ENCODE measurements around the gene B4GALT2. TPM values are rescaled to one million over a fixed set of nuclear protein-coding genes. Genes with fewer than 3 reads are reported as not detected.

Gene B4GALT2
- total and polyA plus RNA-seq, 7 experiments from 2014 or later, result 0.49 to 16.9 (median 1.6) TPM; not detected in 2

GRCh38 chr1:43965316-43965715, 13.7 kb upstream of the B4GALT2 start:
- Mint-ChIP-seq H3K36me3 (peaks cover 0 to 15% (median 8%) of the 10 kb centered on the region in 5 donors), H3K9me3 (no peaks in the 10 kb centered on the region), H3K4me3 (no peak overlapping the region), H3K4me1 (peaks cover 3 to 13% (median 12%) of the 10 kb centered on the region in 7 donors), H3K27me3 (no peaks in the 10 kb centered on the region), H3K27ac (no peak overlapping the region)
- ChIA-PET POLR2A (no interaction called here), CTCF (no interaction called here)
- Histone ChIP-seq H3K9me3 (ENCODE audit: control insufficient read depth in 2 of 3, low read length in 3 of 3) (no peaks in the 10 kb centered on the region), H3K36me3 (ENCODE audit: control insufficient read depth in 2 of 3, insufficient read depth in 3 of 3, low read length in 3 of 3) (peaks cover 0 to 17% (median 0%) of the 10 kb centered on the region in 3 experiments), H3K4me3 (ENCODE audit: low read length) (no peak overlapping the region), H3K27ac (ENCODE audit: low read depth, low read length) (no peak overlapping the region), H3K4me1 (ENCODE audit: control insufficient read depth in 2 of 2, insufficient read depth in 2 of 2, low read length in 2 of 2) (peaks cover 2 to 8% of the 10 kb centered on the region in 2 donors), H3K27me3 (ENCODE audit: control insufficient read depth in 2 of 2, insufficient read depth in 2 of 2, low read length in 2 of 2) (no peaks in the 10 kb centered on the region)
- ATAC-seq, result no peak
- DNase-seq, result no peak
- intact Hi-C loops (cut with micrococcal nuclease), result no loop called here

GRCh38 chr1:43968348-43968948, 10.6 kb upstream of the B4GALT2 start:
- no peaks in the 10 kb centered on the region for H3K9me3 ChIP-seq (ENCODE audit: control insufficient read depth in 2 of 3, low read length in 3 of 3)
- Mint-ChIP-seq H3K4me1 (peaks cover 15 to 31% (median 24%) of the 10 kb centered on the region in 7 donors), H3K27me3 (no peaks in the 10 kb centered on the region), H3K27ac (peak overlapping the region in 1 of 9 donors; percentile 26), H3K36me3 (peaks cover 0 to 4% (median 0%) of the 10 kb centered on the region in 5 donors), H3K4me3 (no peak overlapping the region), H3K9me3 (no peaks in the 10 kb centered on the region)
- intact Hi-C loops (cut with micrococcal nuclease), result loop anchor here in 1 of 2 donors (1.0 kb wide), 1 partner anchor 205 kb away; no protein-coding TSS in a partner anchor
- H3K27ac ChIP-seq (ENCODE audit: low read depth, low read length), result no peak overlapping the region
- H3K36me3 ChIP-seq (ENCODE audit: control insufficient read depth in 2 of 3, insufficient read depth in 3 of 3, low read length in 3 of 3), result peaks cover 0 to 15% (median 0%) of the 10 kb centered on the region in 3 experiments
- ATAC-seq, result no peak
- DNase-seq, result no peak
- peaks cover 9 to 15% of the 10 kb centered on the region in 2 donors for H3K4me1 ChIP-seq (ENCODE audit: control insufficient read depth in 2 of 2, insufficient read depth in 2 of 2, low read length in 2 of 2)
- H3K27me3 ChIP-seq (ENCODE audit: control insufficient read depth in 2 of 2, insufficient read depth in 2 of 2, low read length in 2 of 2), result no peaks in the 10 kb centered on the region
- ChIA-PET CTCF (no interaction called here), POLR2A (no interaction called here)
- no peak overlapping the region for H3K4me3 ChIP-seq (ENCODE audit: low read length)

- Mint-ChIP-seq H3K9me3 (peaks cover 0 to 1% (median 0%) of the 10 kb centered on the region in 11 donors), H3K4me3 (peak overlapping the region; percentile 93 to 97 (median 95)), H3K4me1 (peaks cover 25 to 40% (median 32%) of the 10 kb centered on the region in 7 donors), H3K27me3 (no peaks in the 10 kb centered on the region), H3K27ac (peak overlapping the region in 8 of 9 donors; percentile 14 to 90 (median 79)), H3K36me3 (peaks cover 0 to 4% (median 0%) of the 10 kb centered on the region in 5 donors)
- Histone ChIP-seq H3K9me3 (ENCODE audit: control insufficient read depth in 2 of 3, low read length in 3 of 3) (no peaks in the 10 kb centered on the region), H3K36me3 (ENCODE audit: control insufficient read depth in 2 of 3, insufficient read depth in 3 of 3, low read length in 3 of 3) (peaks cover 0 to 11% (median 0%) of the 10 kb centered on the region in 3 experiments), H3K27ac (ENCODE audit: low read depth, low read length) (no peak overlapping the region), H3K27me3 (ENCODE audit: control insufficient read depth in 2 of 2, insufficient read depth in 2 of 2, low read length in 2 of 2) (no peaks in the 10 kb centered on the region), H3K4me1 (ENCODE audit: control insufficient read depth in 2 of 2, insufficient read depth in 2 of 2, low read length in 2 of 2) (peaks cover 14 to 20% of the 10 kb centered on the region in 2 donors), H3K4me3 (ENCODE audit: low read length) (peak overlapping the region; percentile 71)
- ChIA-PET POLR2A (interaction anchor here (1.8 to 2.1 kb wide), 2 partner anchors 21 to 24 kb away, joined by 5 to 9 read pairs; no protein-coding TSS in a partner anchor), CTCF (no interaction called here)
- no peak for ATAC-seq
- intact Hi-C loops (cut with micrococcal nuclease), result loop anchor here (1.0 kb wide), 4 partner anchors 22 to 319 kb away; partner anchors contain the start of genes IPO13 (in 2 of the 2), KDM4A (in 2 of the 2) and CCDC24 (in 1 of the 2)
- no peak for DNase-seq
These were observed 9.6 kb upstream of the B4GALT2 start for GRCh38 chr1:43969416-43969745.

- H3K9me3 Mint-ChIP-seq, result peaks cover 0 to 1% (median 0%) of the 10 kb centered on the region in 11 donors
- DNase-seq (peak; percentile 74 to 97 (median 89)), ATAC-seq (peak; percentile 93)
- intact Hi-C loops (cut with micrococcal nuclease), result loop anchor here (1.0 to 10.0 kb wide), 9 partner anchors 21 to 1715 kb away; partner anchors contain the start of genes IPO13 (in 2 of the 2), KDM4A (in 2 of the 2), CCDC24 (in 1 of the 2) and ELOVL1 (in 1 of the 2)
- H3K27me3 Mint-ChIP-seq, result no peaks in the 10 kb centered on the region
- peak within 1 kb of the TSS in 8 of 9 donors; percentile 59 to 93 (median 85) for H3K27ac Mint-ChIP-seq
- Histone ChIP-seq H3K27ac (ENCODE audit: low read depth, low read length) (peak within 1 kb of the TSS; percentile 73), H3K4me1 (ENCODE audit: control insufficient read depth in 2 of 2, insufficient read depth in 2 of 2, low read length in 2 of 2) (peaks cover 14 to 20% of the 10 kb centered on the region in 2 donors), H3K9me3 (ENCODE audit: control insufficient read depth in 2 of 3, low read length in 3 of 3) (no peaks in the 10 kb centered on the region), H3K27me3 (ENCODE audit: control insufficient read depth in 2 of 2, insufficient read depth in 2 of 2, low read length in 2 of 2) (no peaks in the 10 kb centered on the region), H3K4me3 (ENCODE audit: low read length) (peak within 1 kb of the TSS; percentile 71), H3K36me3 (ENCODE audit: control insufficient read depth in 2 of 3, insufficient read depth in 3 of 3, low read length in 3 of 3) (peaks cover 0 to 12% (median 0%) of the 10 kb centered on the region in 3 experiments)
- peaks cover 26 to 40% (median 32%) of the 10 kb centered on the region in 7 donors for H3K4me1 Mint-ChIP-seq
- H3K4me3 Mint-ChIP-seq, result peak within 1 kb of the TSS; percentile 93 to 97 (median 95)
- ChIA-PET CTCF (no interaction called here), POLR2A (interaction anchor here (1.8 to 2.1 kb wide), 2 partner anchors 21 to 24 kb away, joined by 5 to 9 read pairs; no protein-coding TSS in a partner anchor)
- H3K36me3 Mint-ChIP-seq, result peaks cover 0 to 4% (median 0%) of the 10 kb centered on the region in 5 donors
These were observed 9.1 kb upstream of the B4GALT2 start, which contains the start of gene DPH2 for GRCh38 chr1:43969746-43970466. Gene DPH2 (plus strand): TSS chr1:43970010. CDS start chr1:43970176, 166 bp downstream.

DNA sequence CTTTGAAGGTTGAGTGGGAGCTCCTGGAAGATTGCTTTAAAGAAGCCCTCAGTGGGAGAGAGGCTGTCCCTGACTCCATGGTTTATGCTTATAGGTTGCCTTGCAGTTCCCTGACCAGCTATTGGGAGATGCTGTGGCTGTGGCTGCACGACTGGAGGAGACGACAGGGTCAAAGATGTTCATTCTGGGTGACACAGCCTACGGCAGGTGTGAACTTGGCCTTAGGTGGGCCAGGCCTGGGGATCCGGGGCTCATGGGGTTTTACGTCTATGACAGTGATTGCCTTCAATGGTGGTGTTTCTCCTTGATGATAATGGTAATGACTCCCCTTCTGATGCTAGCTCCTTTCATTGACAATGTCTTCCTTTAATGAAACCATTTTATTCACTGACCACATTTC, 8.5 kb upstream of the B4GALT2 start:
- no peak for ATAC-seq
- intact Hi-C loops (cut with micrococcal nuclease), result loop anchor here (1.0 to 10.0 kb wide), 6 partner anchors 60 to 1714 kb away; partner anchors contain the start of genes ELOVL1 (in 1 of the 2), GPBP1L1 (in 1 of the 2), NASP (in 1 of the 2) and ST3GAL3 (in 1 of the 2)
- Histone ChIP-seq H3K4me1 (ENCODE audit: control insufficient read depth in 2 of 2, insufficient read depth in 2 of 2, low read length in 2 of 2) (peaks cover 14 to 20% of the 10 kb centered on the region in 2 donors), H3K9me3 (ENCODE audit: control insufficient read depth in 2 of 3, low read length in 3 of 3) (no peaks in the 10 kb centered on the region), H3K36me3 (ENCODE audit: control insufficient read depth in 2 of 3, insufficient read depth in 3 of 3, low read length in 3 of 3) (peaks cover 0 to 18% (median 0%) of the 10 kb centered on the region in 3 experiments), H3K27ac (ENCODE audit: low read depth, low read length) (peak overlapping the region; percentile 73), H3K4me3 (ENCODE audit: low read length) (peak overlapping the region; percentile 71), H3K27me3 (ENCODE audit: control insufficient read depth in 2 of 2, insufficient read depth in 2 of 2, low read length in 2 of 2) (no peaks in the 10 kb centered on the region)
- H3K27me3 Mint-ChIP-seq, result no peaks in the 10 kb centered on the region
- peak overlapping the region; percentile 93 to 97 (median 95) for H3K4me3 Mint-ChIP-seq
- H3K27ac Mint-ChIP-seq, result peak overlapping the region in 8 of 9 donors; percentile 13 to 93 (median 85)
- CTCF ChIA-PET, result interaction anchor here (0.6 kb wide), 1 partner anchor 816 kb away, joined by 3 read pairs; no protein-coding TSS in a partner anchor
- POLR2A ChIA-PET, result interaction anchor here (1.8 to 2.1 kb wide), 2 partner anchors 22 to 25 kb away, joined by 5 to 9 read pairs; no protein-coding TSS in a partner anchor
- H3K36me3 Mint-ChIP-seq, result peaks cover 0 to 4% (median 0%) of the 10 kb centered on the region in 5 donors
- H3K9me3 Mint-ChIP-seq, result peaks cover 0 to 1% (median 0%) of the 10 kb centered on the region in 11 donors
- H3K4me1 Mint-ChIP-seq, result peaks cover 26 to 42% (median 32%) of the 10 kb centered on the region in 7 donors
- DNase-seq, result no peak

DNA sequence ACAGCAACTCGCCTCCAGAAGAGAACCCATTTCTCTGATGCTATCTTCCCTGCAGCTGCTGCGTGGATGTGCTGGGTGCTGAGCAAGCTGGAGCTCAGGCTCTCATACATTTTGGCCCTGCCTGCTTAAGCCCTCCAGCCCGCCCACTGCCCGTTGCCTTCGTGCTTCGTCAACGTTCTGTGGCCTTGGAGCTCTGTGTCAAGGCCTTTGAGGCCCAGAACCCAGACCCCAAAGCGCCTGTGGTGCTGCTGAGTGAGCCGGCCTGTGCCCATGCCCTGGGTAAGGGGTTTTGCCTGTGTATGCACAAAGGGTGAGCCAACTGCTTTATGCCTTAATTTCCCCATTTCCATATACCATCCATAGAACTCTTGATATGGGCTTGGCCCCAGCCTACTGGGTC, 8.1 kb upstream of the B4GALT2 start:
- H3K9me3 ChIP-seq (ENCODE audit: control insufficient read depth in 2 of 3, low read length in 3 of 3), result no peaks in the 10 kb centered on the region
- CTCF ChIA-PET, result interaction anchor here (0.6 kb wide), 1 partner anchor 816 kb away, joined by 3 read pairs; no protein-coding TSS in a partner anchor
- peaks cover 0 to 4% (median 0%) of the 10 kb centered on the region in 5 donors for H3K36me3 Mint-ChIP-seq
- no peak overlapping the region for H3K4me3 ChIP-seq (ENCODE audit: low read length)
- no peaks in the 10 kb centered on the region for H3K27me3 Mint-ChIP-seq
- peaks cover 17 to 24% of the 10 kb centered on the region in 2 donors for H3K4me1 ChIP-seq (ENCODE audit: control insufficient read depth in 2 of 2, insufficient read depth in 2 of 2, low read length in 2 of 2)
- intact Hi-C loops (cut with micrococcal nuclease), result loop anchor here (1.0 to 10.0 kb wide), 6 partner anchors 59 to 1714 kb away; partner anchors contain the start of genes ELOVL1 (in 1 of the 2), GPBP1L1 (in 1 of the 2), NASP (in 1 of the 2) and ST3GAL3 (in 1 of the 2)
- ATAC-seq (no peak), DNase-seq (no peak)
- H3K9me3 Mint-ChIP-seq, result peaks cover 0 to 1% (median 0%) of the 10 kb centered on the region in 11 donors
- H3K4me1 Mint-ChIP-seq, result peaks cover 28 to 46% (median 36%) of the 10 kb centered on the region in 7 donors
- H3K4me3 Mint-ChIP-seq, result peak overlapping the region; percentile 93 to 97 (median 95)
- H3K36me3 ChIP-seq (ENCODE audit: control insufficient read depth in 2 of 3, insufficient read depth in 3 of 3, low read length in 3 of 3), result peaks cover 0 to 19% (median 0%) of the 10 kb centered on the region in 3 experiments
- POLR2A ChIA-PET, result interaction anchor here (1.8 to 2.1 kb wide), 2 partner anchors 22 to 25 kb away, joined by 5 to 9 read pairs; no protein-coding TSS in a partner anchor
- H3K27me3 ChIP-seq (ENCODE audit: control insufficient read depth in 2 of 2, insufficient read depth in 2 of 2, low read length in 2 of 2), result no peaks in the 10 kb centered on the region
- H3K27ac ChIP-seq (ENCODE audit: low read depth, low read length), result no peak overlapping the region
- peak overlapping the region in 4 of 9 donors; percentile 10 to 38 (median 15) for H3K27ac Mint-ChIP-seq

Measured in naive thymus-derived CD4-positive, alpha-beta T cell (primary cell).